ENCODE results near the gene LIN9.
"Not testable (repeated sequence)": the region's sequence is repeated elsewhere in the genome, so short reads cannot be mapped to it uniquely, and the experiment has no call there.

Gene LIN9

DNA sequence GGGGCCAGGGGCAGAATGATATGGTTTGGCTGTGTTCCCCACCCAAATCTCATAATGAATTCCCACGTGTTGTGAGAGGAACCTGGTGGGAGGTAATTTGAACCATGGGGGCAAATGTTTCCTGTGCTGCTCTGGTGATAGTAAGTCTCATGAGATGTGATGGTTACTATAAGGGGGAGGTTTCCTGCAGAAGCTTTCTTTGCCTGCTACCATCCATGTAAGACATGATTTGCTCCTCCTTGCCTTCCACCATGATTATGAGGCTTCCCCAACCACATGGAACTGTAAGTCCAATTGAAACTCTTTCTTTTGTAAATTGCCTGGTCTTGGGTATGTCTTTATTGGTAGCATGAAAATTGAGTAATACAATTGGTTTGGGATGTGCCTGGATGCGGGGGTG, 33.7 kb upstream of the LIN9 start:
- no peaks in the 10 kb centered on the region for H3K36me3 ChIP-seq (ENCODE audit: control insufficient read depth, insufficient read depth, low read length, severe bottlenecking)
- no peak for DNase-seq (ENCODE audit: low read depth)
- peaks cover 3% of the 10 kb centered on the region for H3K9me3 ChIP-seq (ENCODE audit: control insufficient read depth, low read length)
- no peaks in the 10 kb centered on the region for H3K4me1 ChIP-seq (ENCODE audit: control insufficient read depth, insufficient read depth, low read length)
- no peak overlapping the region for H3K9ac ChIP-seq (ENCODE audit: low read length)
- no peak overlapping the region for H3K4me3 ChIP-seq (ENCODE audit: low read length)
- peaks cover 8% of the 10 kb centered on the region for H3K27me3 ChIP-seq (replicated peaks; ENCODE audit: control insufficient read depth, insufficient read depth, low read length)

DNA sequence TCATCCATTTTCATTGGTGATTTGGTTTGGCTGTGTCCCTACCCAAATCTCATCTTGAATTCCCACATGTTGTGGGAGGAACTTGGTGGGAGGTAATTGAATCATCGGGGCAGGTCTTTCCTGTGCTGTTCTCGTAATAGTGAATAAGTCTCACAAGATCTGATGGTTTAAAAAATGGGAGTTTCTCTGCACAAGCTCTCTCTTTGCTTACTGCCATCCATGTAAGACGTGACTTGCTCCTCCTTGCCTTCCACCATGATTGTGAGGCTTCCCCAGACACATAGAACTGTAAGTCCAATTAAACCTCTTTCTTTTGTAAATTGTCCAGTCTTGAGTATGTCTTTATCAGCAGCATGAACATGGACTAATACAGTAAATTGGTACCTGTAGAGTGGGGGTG, 31.1 kb upstream of the LIN9 start:
- H3K9me3 ChIP-seq (ENCODE audit: control insufficient read depth, low read length); H3K4me1 ChIP-seq (ENCODE audit: control insufficient read depth, insufficient read depth, low read length); H3K27me3 ChIP-seq (replicated peaks; ENCODE audit: control insufficient read depth, insufficient read depth, low read length); H3K36me3 ChIP-seq (ENCODE audit: control insufficient read depth, insufficient read depth, low read length, severe bottlenecking); H3K4me3 ChIP-seq (ENCODE audit: low read length); DNase-seq (ENCODE audit: low read depth); H3K9ac ChIP-seq (ENCODE audit: low read length): not testable (repeated sequence)

DNA sequence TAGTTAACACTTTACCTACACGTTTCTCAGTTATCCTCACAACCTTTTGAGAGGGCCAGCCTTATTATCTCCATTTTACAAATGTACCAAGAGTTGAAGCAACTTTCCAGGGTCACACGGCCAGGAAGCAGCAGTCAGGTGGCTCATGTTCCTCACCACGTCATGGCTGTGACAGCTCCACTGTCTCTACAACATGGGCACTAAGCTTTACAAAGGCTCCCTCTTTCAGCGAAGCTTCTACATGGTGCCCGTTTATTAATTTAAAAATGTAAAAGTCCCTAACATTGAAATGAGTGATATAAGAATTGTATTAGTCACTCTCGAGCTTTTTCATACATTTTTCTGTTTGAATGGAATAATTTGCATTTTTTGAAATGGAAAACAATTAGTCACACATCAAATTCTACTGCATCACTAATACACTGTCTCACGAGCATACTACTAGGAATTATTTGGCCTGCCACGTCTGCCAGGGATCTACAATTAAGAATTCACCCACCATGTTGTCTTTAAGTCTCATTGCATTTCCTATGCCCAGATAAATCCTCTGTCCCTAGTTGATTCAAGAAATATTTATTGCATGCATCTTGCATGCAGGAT, 28.4 kb upstream of the LIN9 start:
- Histone ChIP-seq H3K36me3 (ENCODE audit: control insufficient read depth, insufficient read depth, low read length, severe bottlenecking) (no peaks in the 10 kb centered on the region), H3K4me1 (ENCODE audit: control insufficient read depth, insufficient read depth, low read length) (no peaks in the 10 kb centered on the region), H3K27me3 (replicated peaks; ENCODE audit: control insufficient read depth, insufficient read depth, low read length) (peaks cover 8% of the 10 kb centered on the region), H3K9ac (ENCODE audit: low read length) (no peak overlapping the region), H3K9me3 (ENCODE audit: control insufficient read depth, low read length) (peaks cover 3% of the 10 kb centered on the region), H3K4me3 (ENCODE audit: low read length) (no peak overlapping the region)
- DNase-seq (ENCODE audit: low read depth) = no peak

DNA sequence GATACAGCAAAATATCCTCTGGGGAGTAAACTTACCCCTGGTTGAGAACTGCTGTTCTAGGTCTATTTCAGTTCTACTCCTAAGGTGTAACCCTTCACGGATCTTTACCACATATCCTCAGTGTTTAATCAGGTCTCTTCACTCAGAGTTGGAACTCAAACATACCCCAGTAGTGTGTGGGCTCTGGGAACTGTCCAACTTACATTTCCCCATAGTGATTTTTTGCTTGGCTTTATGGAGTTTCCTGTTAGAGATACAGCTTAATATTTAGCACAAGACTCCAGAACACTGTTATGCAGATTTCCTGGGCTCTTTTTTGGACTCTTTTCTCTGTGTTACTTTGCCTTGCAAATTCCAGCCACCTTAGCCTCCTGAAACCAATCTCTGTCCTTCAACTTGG, 26.7 kb upstream of the LIN9 start:
- DNase-seq (ENCODE audit: low read depth) = no peak
- no peak overlapping the region for H3K4me3 ChIP-seq (ENCODE audit: low read length)
- H3K27me3 ChIP-seq (replicated peaks; ENCODE audit: control insufficient read depth, insufficient read depth, low read length) = peaks cover 8% of the 10 kb centered on the region
- peaks cover 3% of the 10 kb centered on the region for H3K9me3 ChIP-seq (ENCODE audit: control insufficient read depth, low read length)
- no peaks in the 10 kb centered on the region for H3K36me3 ChIP-seq (ENCODE audit: control insufficient read depth, insufficient read depth, low read length, severe bottlenecking)
- no peak overlapping the region for H3K9ac ChIP-seq (ENCODE audit: low read length)
- H3K4me1 ChIP-seq (ENCODE audit: control insufficient read depth, insufficient read depth, low read length) = no peaks in the 10 kb centered on the region

DNA sequence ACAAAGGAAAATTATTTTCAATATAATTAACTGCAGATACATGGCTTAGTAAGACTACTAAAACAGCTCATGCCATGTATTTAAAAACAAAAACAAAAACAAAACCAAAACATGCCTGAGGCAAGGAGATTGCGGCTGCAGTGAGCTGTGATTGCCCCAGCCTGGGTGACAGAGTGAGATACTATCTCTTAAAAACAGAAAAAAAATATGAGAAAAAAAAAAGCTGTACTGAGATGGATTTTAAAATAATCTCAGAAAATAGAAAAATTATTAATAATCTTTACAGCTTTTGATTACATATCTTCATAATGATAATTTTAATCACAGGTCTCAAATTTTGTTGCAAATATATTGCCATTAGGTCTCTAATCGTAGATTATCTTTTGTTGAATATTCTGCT, 24.0 kb upstream of the LIN9 start:
- H3K4me1 ChIP-seq (ENCODE audit: control insufficient read depth, insufficient read depth, low read length) = no peaks in the 10 kb centered on the region

DNA sequence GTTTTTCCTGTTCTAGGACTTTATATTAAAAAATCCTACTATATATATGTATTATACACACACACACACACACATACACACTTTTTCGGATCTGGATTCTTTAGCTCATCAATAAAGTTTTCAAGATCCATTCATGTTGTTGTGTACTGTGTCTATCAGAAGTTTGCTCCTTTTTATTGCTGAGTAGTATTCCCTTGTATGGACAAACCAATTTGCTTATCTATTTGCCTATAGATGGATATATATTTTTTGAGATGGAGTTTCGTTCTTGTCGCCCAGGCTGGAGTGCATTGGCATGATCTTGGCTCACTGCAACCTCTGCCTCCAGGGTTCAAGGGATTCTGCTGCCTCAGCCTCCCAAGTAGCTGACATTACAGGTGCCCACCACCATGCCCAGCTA, 20.3 kb upstream of the LIN9 start:
- H3K4me3 ChIP-seq (ENCODE audit: low read length) = no peak overlapping the region
- H3K36me3 ChIP-seq (ENCODE audit: control insufficient read depth, insufficient read depth, low read length, severe bottlenecking) = no peaks in the 10 kb centered on the region
- H3K9me3 ChIP-seq (ENCODE audit: control insufficient read depth, low read length) = no peaks in the 10 kb centered on the region
- DNase-seq (ENCODE audit: low read depth) = no peak
- H3K9ac ChIP-seq (ENCODE audit: low read length) = no peak overlapping the region
- no peaks in the 10 kb centered on the region for H3K4me1 ChIP-seq (ENCODE audit: control insufficient read depth, insufficient read depth, low read length)
- peaks cover 4% of the 10 kb centered on the region for H3K27me3 ChIP-seq (replicated peaks; ENCODE audit: control insufficient read depth, insufficient read depth, low read length)

More for the DNA sequence above, 24.0 kb upstream of the LIN9 start:
- no peaks in the 10 kb centered on the region for H3K9me3 ChIP-seq (ENCODE audit: control insufficient read depth, low read length)
- H3K36me3 ChIP-seq (ENCODE audit: control insufficient read depth, insufficient read depth, low read length, severe bottlenecking) = no peaks in the 10 kb centered on the region
- peak overlapping the region; percentile 35 for H3K4me3 ChIP-seq (ENCODE audit: low read length)
- H3K27me3 ChIP-seq (replicated peaks; ENCODE audit: control insufficient read depth, insufficient read depth, low read length) = no peaks in the 10 kb centered on the region
- H3K9ac ChIP-seq (ENCODE audit: low read length) = no peak overlapping the region
- peak; percentile 32 for DNase-seq (ENCODE audit: low read depth)

DNA sequence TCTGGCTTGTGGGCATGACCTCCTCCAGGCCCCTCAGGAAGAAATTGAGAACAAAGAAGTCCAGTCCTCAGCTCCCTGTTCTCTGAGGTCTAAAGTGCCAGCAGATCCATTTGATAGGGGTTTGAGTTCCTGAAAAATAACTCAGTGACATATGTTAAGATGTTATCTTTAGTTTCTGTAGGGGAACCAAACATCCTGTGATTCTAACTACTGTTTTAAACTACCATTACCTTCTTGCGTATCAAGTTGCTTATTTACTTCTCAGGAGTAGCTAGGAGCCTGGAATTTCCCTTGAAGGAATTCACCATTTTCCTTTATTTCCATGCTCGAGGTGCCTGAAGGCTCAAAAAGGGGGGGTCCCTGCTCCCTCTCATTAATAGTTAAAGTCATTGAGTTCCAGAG, 18.8 kb upstream of the LIN9 start:
- H3K9ac ChIP-seq (ENCODE audit: low read length) = no peak overlapping the region
- no peak for DNase-seq (ENCODE audit: low read depth)
- H3K9me3 ChIP-seq (ENCODE audit: control insufficient read depth, low read length) = no peaks in the 10 kb centered on the region

DNA sequence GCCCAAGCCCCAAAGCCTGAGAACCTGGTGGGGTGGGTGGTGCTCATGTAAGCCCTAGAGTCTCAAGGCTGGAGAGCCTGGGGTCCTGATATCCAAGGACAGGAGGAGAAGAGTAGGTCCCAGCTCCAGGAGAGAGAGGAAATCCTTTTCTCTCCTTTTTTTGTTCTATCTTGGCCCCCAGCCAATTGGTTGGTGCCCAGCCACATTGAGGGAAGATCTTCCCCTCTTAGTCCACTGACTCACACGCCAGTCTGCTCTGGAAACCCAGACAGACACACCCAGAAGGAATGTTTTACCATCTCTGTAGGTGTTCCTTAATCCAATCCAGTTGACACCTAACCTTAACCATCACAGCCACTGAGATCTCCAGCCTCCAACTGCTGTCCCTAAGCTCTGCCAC, 16.2 kb upstream of the LIN9 start:
- no peaks in the 10 kb centered on the region for H3K36me3 ChIP-seq (ENCODE audit: control insufficient read depth, insufficient read depth, low read length, severe bottlenecking)
- peaks cover 6% of the 10 kb centered on the region for H3K27me3 ChIP-seq (replicated peaks; ENCODE audit: control insufficient read depth, insufficient read depth, low read length)
- no peak overlapping the region for H3K9ac ChIP-seq (ENCODE audit: low read length)
- no peaks in the 10 kb centered on the region for H3K4me1 ChIP-seq (ENCODE audit: control insufficient read depth, insufficient read depth, low read length)
- H3K4me3 ChIP-seq (ENCODE audit: low read length) = no peak overlapping the region
- H3K9me3 ChIP-seq (ENCODE audit: control insufficient read depth, low read length) = no peaks in the 10 kb centered on the region
- DNase-seq (ENCODE audit: low read depth) = no peak

More for the DNA sequence above, 18.8 kb upstream of the LIN9 start:
- peaks cover 6% of the 10 kb centered on the region for H3K27me3 ChIP-seq (replicated peaks; ENCODE audit: control insufficient read depth, insufficient read depth, low read length)
- no peaks in the 10 kb centered on the region for H3K36me3 ChIP-seq (ENCODE audit: control insufficient read depth, insufficient read depth, low read length, severe bottlenecking)
- H3K4me3 ChIP-seq (ENCODE audit: low read length) = no peak overlapping the region
- H3K4me1 ChIP-seq (ENCODE audit: control insufficient read depth, insufficient read depth, low read length) = no peaks in the 10 kb centered on the region

DNA sequence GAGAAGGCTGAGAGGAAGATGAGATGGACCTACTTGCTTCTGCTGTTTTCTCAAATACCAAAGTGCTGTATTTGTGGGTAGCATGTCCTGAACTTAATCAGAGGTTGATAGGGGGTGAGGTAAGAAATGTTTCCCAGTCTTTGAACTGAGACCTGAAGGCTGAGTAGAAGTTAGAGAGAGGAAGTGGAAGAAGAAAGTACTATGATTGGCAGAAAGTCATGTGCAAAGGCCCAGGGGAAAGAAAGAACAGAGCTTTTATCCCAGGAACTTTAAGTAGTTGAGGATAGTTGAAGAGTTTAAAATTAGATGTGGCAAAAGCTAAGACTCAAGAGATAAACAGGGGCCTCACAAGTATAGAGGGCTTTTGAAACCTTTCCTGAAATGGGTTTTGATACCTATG, 15.5 kb upstream of the LIN9 start:
- DNase-seq (ENCODE audit: low read depth) = no peak

DNA sequence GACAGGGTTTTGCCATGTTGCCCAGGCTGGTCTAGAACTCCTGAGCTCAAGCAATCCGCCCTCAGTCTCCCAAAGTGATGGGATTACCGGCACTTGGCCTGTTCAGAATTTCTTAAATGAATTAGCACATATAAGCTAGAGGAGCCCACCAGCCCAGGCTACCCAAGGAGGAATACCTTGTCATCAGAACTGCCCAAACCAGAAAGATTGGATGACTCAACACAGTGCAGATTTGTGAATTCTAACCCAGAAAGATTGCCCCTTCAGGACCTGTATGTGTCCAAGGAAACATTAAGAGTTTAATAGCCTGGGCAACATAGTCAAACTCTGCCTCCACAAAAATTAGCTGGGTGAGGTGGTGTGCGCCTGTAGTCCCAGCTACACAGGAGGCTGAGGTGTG, 14.0 kb upstream of the LIN9 start:
- Histone ChIP-seq H3K9ac (ENCODE audit: low read length) (no peak overlapping the region), H3K9me3 (ENCODE audit: control insufficient read depth, low read length) (no peaks in the 10 kb centered on the region), H3K36me3 (ENCODE audit: control insufficient read depth, insufficient read depth, low read length, severe bottlenecking) (no peaks in the 10 kb centered on the region), H3K4me3 (ENCODE audit: low read length) (no peak overlapping the region), H3K4me1 (ENCODE audit: control insufficient read depth, insufficient read depth, low read length) (no peaks in the 10 kb centered on the region), H3K27me3 (replicated peaks; ENCODE audit: control insufficient read depth, insufficient read depth, low read length) (peaks cover 6% of the 10 kb centered on the region)
- DNase-seq (ENCODE audit: low read depth) = no peak

More for the DNA sequence above, 15.5 kb upstream of the LIN9 start:
- no peaks in the 10 kb centered on the region for H3K4me1 ChIP-seq (ENCODE audit: control insufficient read depth, insufficient read depth, low read length)
- H3K27me3 ChIP-seq (replicated peaks; ENCODE audit: control insufficient read depth, insufficient read depth, low read length) = peaks cover 6% of the 10 kb centered on the region
- no peak overlapping the region for H3K9ac ChIP-seq (ENCODE audit: low read length)
- no peaks in the 10 kb centered on the region for H3K36me3 ChIP-seq (ENCODE audit: control insufficient read depth, insufficient read depth, low read length, severe bottlenecking)
- H3K9me3 ChIP-seq (ENCODE audit: control insufficient read depth, low read length) = no peaks in the 10 kb centered on the region
- no peak overlapping the region for H3K4me3 ChIP-seq (ENCODE audit: low read length)

DNA sequence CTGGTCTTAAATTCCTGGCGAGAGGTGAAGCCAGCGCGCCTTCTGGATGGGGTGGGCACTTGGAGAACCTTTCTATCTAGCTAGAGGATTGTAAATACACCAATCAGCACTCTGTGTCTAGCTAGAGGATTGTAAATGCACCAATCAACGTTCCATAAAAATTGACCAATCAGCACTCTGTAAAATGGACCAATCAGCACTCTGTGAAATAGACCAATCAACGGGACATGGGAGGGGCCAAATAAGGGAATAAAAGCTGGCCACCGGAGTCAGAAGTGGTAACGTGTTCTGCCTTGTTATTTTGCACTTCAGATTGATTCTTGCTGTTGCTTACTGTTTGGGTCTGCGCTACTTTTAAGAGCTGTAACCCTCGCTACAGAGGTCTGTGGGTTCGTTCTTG, 12.0 kb upstream of the LIN9 start:
- H3K9ac ChIP-seq (ENCODE audit: low read length) = no peak overlapping the region
- no peaks in the 10 kb centered on the region for H3K36me3 ChIP-seq (ENCODE audit: control insufficient read depth, insufficient read depth, low read length, severe bottlenecking)
- DNase-seq (ENCODE audit: low read depth) = no peak
- H3K4me1 ChIP-seq (ENCODE audit: control insufficient read depth, insufficient read depth, low read length) = no peaks in the 10 kb centered on the region
- no peak overlapping the region for H3K4me3 ChIP-seq (ENCODE audit: low read length)
- H3K27me3 ChIP-seq (replicated peaks; ENCODE audit: control insufficient read depth, insufficient read depth, low read length) = peaks cover 9% of the 10 kb centered on the region
- H3K9me3 ChIP-seq (ENCODE audit: control insufficient read depth, low read length) = no peaks in the 10 kb centered on the region

DNA sequence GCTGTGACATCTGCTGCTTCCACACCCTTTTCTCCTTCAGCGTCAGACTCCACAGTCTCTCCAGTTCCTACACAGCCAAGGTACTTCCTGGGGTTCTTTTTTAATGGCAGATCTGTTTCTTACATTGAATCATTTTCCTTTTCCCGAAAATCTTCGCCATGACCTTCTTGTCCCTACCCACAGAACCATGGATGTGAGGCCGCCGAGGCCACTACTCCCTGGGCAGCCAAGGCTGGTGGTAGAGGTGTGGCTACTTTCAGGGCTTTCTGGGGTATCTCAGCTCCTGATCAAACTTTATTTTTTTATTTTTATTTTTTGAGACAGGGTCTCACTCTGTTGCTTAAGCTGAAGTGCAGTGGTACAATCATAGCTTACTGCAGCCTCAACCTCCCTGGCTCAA, 9.5 kb upstream of the LIN9 start:
- peaks cover 3% of the 10 kb centered on the region for H3K9me3 ChIP-seq (ENCODE audit: control insufficient read depth, low read length)
- H3K36me3 ChIP-seq (ENCODE audit: control insufficient read depth, insufficient read depth, low read length, severe bottlenecking) = no peaks in the 10 kb centered on the region
- H3K27me3 ChIP-seq (replicated peaks; ENCODE audit: control insufficient read depth, insufficient read depth, low read length) = peaks cover 14% of the 10 kb centered on the region
- DNase-seq (ENCODE audit: low read depth) = no peak
- no peak overlapping the region for H3K4me3 ChIP-seq (ENCODE audit: low read length)
- H3K4me1 ChIP-seq (ENCODE audit: control insufficient read depth, insufficient read depth, low read length) = no peaks in the 10 kb centered on the region
- H3K9ac ChIP-seq (ENCODE audit: low read length) = no peak overlapping the region

Measured in adipocyte (in vitro differentiated cells).